Colonic mucosa (tissue), 4 donors: ENCODE data around the gene CFAP74. TPM values are rescaled to one million over a fixed set of nuclear protein-coding genes. Genes with fewer than 3 reads are reported as not detected.
"Not testable (repeated sequence)": the region's sequence is repeated elsewhere in the genome, so short reads cannot be mapped to it uniquely, and the experiment has no call there.

Experiments
- DNase-seq: peaks from one replicate; pipeline ENCODE4 v3.0.0-alpha.2; 2020
- H3K27ac ChIP-seq: fragments of 200-600 bp; one replicate; pipeline ENCODE4 v1.8.0; 2021
- H3K27me3 ChIP-seq: fragments of 200-600 bp; one replicate; pipeline ENCODE4 v1.8.0; 2021
- H3K36me3 ChIP-seq: fragments of 200-600 bp; one replicate; pipeline ENCODE4 v1.8.0; 2021
- H3K4me1 ChIP-seq: fragments of 200-600 bp; one replicate; pipeline ENCODE4 v1.8.0; 2021; ENCODE audit warnings: mild to moderate bottlenecking
- H3K4me3 ChIP-seq: fragments of 200-600 bp; one replicate; pipeline ENCODE4 v1.8.0; 2021
- H3K9ac ChIP-seq, 2 donors: one replicate each; pipeline ENCODE4 v1.7.0; 2013; ENCODE audit warnings: control low read depth in 2 of 2, low read depth in 2 of 2, low read length in 2 of 2
- H3K9me3 ChIP-seq: fragments of 200-600 bp; one replicate; pipeline ENCODE4 v1.8.0; 2021
- intact Hi-C: fragments of 100-400 bp; cut with DNase I; formaldehyde crosslinking; loops from one replicate; pipeline ENCODE4 v1.14.1; 2022
- total RNA-seq, 2 donors: library from RNA; stranded (reverse); fragmentation: NEBNext Ultra II Directional in 1 of 2; extraction: Animal tissue kit (Norgen Biotek cat#: 25700) in 1 of 2; gene quantifications; one replicate each; pipeline ENCODE4 v1.2.1, GENCODE V29; 2021
- TF ChIP-seq, protein P1 (sequence below): fragments of 200-600 bp; IDR thresholded peaks from one replicate; pipeline ENCODE4 v1.8.0; 2022; ENCODE audit warnings: antibody characterized with exemption, mild to moderate bottlenecking
- donor health status: healthy.
- donor health status: DM: no; HTN: no; CAD: no.
- donor health status: DM: no; HTN: no; CAD: no.

CFAP74 gene
- total RNA-seq, 2 donors from 2014 or later: 0.10 to 0.16 TPM

DNA sequence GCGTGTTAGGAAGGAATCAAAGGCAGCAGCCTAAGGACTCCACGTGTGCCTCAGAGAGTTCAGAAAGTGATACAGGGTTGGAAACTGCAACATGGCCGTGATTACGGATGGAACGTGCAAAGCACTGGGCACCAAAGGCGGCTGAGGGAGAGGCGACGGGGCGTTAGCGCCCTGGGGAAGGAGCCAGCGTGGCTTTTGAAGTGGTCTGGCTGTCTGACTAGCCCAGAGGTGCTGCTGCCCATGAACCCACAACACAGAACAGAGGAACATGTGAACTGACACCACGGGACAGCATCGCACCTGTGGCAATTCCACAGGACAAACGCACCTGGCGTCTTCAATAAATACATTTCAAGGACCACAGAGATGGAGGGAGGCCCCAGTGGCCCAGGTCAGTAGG is 66.5 kb downstream of the CFAP74 start:
- H3K4me1 ChIP-seq: no peaks in the 10 kb centered on the region
- TF ChIP-seq, protein P1, sequence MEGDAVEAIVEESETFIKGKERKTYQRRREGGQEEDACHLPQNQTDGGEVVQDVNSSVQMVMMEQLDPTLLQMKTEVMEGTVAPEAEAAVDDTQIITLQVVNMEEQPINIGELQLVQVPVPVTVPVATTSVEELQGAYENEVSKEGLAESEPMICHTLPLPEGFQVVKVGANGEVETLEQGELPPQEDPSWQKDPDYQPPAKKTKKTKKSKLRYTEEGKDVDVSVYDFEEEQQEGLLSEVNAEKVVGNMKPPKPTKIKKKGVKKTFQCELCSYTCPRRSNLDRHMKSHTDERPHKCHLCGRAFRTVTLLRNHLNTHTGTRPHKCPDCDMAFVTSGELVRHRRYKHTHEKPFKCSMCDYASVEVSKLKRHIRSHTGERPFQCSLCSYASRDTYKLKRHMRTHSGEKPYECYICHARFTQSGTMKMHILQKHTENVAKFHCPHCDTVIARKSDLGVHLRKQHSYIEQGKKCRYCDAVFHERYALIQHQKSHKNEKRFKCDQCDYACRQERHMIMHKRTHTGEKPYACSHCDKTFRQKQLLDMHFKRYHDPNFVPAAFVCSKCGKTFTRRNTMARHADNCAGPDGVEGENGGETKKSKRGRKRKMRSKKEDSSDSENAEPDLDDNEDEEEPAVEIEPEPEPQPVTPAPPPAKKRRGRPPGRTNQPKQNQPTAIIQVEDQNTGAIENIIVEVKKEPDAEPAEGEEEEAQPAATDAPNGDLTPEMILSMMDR: no peak
- DNase-seq: no peak
- no peaks in the 10 kb centered on the region for H3K9me3 ChIP-seq
- no peak overlapping the region for H3K27ac ChIP-seq
- H3K4me3 ChIP-seq: no peak overlapping the region
- H3K27me3 ChIP-seq: no peaks in the 10 kb centered on the region
- intact Hi-C loops: no loop called here
- H3K36me3 ChIP-seq: no peaks in the 10 kb centered on the region
- no peak overlapping the region for H3K9ac ChIP-seq

DNA sequence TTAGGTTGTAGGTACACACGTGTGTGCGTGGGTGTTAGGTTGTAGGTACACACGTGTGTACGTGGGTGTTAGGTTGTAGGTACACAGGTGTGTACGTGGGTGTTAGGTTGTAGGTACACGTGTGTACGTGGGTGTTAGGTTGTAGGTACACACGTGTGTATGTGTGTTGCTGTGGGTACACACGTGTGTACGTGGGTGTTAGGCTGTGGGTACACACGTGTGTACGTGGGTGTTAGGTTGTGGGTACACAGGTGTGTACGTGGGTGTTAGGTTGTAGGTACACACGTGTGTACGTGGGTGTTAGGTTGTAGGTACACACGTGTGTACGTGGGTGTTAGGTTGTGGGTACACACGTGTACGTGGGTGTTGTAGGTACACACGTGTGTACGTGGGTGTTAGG is 68.7 kb downstream of the CFAP74 start:
- intact Hi-C loops, H3K9ac ChIP-seq: not testable (repeated sequence)

DNA sequence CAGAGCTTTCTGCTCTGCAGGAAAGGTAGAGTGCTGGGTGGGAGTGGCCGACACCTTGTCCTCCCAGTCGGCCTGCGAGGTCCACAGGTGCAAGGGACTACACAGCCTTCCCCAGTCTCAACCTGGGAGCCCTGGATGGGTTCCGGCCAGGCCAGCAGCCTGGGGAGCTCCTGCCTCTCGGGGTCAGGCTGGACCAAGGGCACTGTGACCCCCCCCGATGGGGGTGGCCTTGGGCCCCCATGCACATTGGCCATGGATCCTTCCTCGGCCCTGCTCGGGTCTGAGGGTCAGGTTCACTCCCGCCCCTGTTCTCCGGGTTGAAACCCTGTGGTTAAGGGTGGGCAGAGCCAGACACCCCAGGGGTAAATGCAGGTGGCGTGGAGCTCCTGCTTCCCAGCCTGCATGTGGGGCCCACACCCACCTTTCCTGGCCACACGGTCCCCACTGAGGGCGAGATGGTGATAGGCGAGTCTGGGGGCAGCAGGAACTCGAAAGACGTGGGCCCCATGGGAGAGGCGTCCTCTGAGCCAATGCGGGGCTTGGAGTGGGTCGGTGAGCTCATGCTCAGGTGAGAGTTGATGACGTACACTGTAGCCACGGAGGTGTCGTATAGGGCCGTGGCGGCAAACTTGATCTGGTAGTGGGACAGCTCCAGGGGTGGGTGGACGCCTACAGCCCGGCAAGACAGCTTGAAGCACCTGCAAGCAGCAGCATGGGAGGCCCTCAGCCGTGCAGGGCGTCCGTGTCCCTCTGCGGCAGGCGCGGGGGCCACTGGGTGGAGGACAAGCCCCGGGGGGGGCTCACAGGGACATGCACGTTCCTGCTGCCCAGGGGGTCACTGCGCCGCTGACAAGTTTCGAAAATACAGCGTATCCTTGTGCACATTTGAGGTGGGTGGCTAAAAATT is 73.7 kb downstream of the CFAP74 start:
- H3K4me3 ChIP-seq: no peak overlapping the region
- DNase-seq: no peak
- H3K27me3 ChIP-seq: no peaks in the 10 kb centered on the region
- H3K27ac ChIP-seq: no peak overlapping the region
- no peaks in the 10 kb centered on the region for H3K9me3 ChIP-seq
- H3K36me3 ChIP-seq: no peaks in the 10 kb centered on the region
- H3K9ac ChIP-seq: no peak overlapping the region
- TF ChIP-seq, protein P1: no peak
- intact Hi-C loops: no loop called here
- no peaks in the 10 kb centered on the region for H3K4me1 ChIP-seq

More for the DNA sequence above, 68.7 kb downstream of the CFAP74 start:
- H3K27me3 ChIP-seq, DNase-seq, H3K4me1 ChIP-seq, H3K9me3 ChIP-seq, H3K4me3 ChIP-seq, H3K27ac ChIP-seq, H3K36me3 ChIP-seq: not testable (repeated sequence)

DNA sequence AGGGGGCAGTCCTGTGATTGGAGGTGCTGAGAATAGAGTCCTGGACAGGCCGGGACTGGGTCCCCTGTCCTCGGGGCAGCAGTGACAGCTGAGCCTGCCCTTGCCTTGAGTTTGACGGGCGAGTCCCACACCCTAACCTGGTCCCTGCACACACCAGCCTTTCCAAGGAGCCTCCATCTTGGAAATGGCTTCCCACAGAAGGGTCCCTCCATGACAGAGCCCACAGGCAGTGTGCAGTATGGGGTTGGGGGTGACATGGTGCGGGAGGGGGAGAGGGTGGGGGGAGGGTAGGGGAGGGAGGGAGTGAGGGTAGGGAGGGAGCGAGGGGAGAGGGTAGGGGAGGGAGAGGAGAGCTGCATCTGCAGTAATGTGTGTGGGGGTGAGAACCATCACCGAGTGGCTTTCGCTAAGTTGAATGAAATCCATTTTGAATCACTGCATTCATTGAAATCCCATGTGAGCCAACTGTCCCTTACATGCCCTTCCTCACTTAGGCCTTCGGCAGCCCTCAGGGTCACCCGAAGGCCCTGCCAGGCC is 74.4 kb downstream of the CFAP74 start:
- no peaks in the 10 kb centered on the region for H3K27me3 ChIP-seq
- DNase-seq: no peak
- TF ChIP-seq, protein P1: no peak

DNA sequence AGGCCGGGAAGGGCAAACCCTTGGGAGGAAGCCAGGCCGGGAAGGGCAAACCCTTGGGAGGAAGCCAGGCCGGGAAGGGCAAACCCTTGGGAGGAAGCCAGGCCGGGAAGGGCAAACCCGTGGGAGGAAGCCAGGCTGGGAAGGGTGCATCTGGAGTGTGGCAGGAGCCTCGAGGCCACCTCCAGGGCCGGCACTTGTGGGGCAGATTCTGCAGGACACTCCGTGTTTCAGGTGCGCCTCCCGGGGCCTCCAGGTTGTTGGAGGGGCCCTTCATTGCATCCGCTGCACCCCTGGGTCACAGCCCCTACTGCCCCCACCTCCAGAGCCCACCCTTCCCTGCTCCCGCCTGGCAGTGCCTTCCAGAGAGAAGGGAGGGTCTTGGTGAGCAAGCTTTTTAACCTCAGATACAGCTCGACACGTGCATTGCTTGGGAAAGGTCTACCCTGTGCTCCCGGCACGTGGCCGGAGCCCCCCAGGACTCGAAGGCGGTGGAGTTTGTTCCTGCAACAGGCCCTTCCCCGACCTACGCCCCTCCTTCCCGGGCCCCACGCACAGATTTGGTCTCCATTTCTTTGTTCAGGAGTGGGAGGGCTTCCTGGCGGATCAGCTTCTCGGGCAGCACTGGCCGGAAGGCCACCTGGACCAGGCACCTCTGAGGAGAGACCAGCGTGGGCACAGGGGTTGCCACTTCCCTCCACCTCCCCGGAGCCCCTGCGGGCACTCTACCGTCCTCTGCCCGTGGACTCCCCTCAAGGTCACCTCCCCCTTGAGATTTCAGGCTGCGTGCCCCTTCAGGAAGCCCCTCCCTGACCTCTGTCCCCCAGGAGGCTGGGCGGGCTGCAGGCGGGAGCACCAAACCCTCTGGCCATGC is 75.1 kb downstream of the CFAP74 start:
- Histone ChIP-seq H3K27ac (no peak overlapping the region), H3K27me3 (no peaks in the 10 kb centered on the region), H3K36me3 (no peaks in the 10 kb centered on the region), H3K4me1 (no peaks in the 10 kb centered on the region), H3K9me3 (no peaks in the 10 kb centered on the region), H3K9ac (no peak overlapping the region), H3K4me3 (no peak overlapping the region)
- no peak for DNase-seq
- TF ChIP-seq, protein P1: no peak
- intact Hi-C loops: no loop called here

More for the DNA sequence above, 74.4 kb downstream of the CFAP74 start:
- H3K4me3 ChIP-seq: no peak overlapping the region
- H3K9ac ChIP-seq: no peak overlapping the region
- no peak overlapping the region for H3K27ac ChIP-seq
- intact Hi-C loops: no loop called here
- H3K36me3 ChIP-seq: no peaks in the 10 kb centered on the region
- H3K4me1 ChIP-seq: no peaks in the 10 kb centered on the region
- H3K9me3 ChIP-seq: no peaks in the 10 kb centered on the region
